Measurements from ENCODE around the gene PCLO. TPM values are rescaled to one million over a fixed set of nuclear protein-coding genes. Genes with fewer than 3 reads are reported as not detected.

Gene PCLO
- polyA plus RNA-seq, 3 donors: not detected

- Mint-ChIP-seq H3K4me3 (no peak overlapping the region), H3K27ac (no peak overlapping the region), H3K9me3 (peaks cover 0 to 3% (median 0%) of the 10 kb centered on the region in 7 donors), H3K36me3 (no peaks in the 10 kb centered on the region), H3K4me1 (no peaks in the 10 kb centered on the region), H3K27me3 (ENCODE audit: low read depth in 3 of 3) (peaks cover 0 to 3% (median 0%) of the 10 kb centered on the region in 3 donors)
- Histone ChIP-seq H3K9me3 (replicated peaks in 1 of 2; ENCODE audit: control insufficient read depth in 1 of 2, insufficient read depth in 1 of 2, low read length in 2 of 2) (no peaks in the 10 kb centered on the region), H3K27ac (ENCODE audit: low read depth in 1 of 2, low read length in 2 of 2) (no peak overlapping the region), H3K4me1 (ENCODE audit: control insufficient read depth in 1 of 2, insufficient read depth in 2 of 2, low read length in 2 of 2) (no peaks in the 10 kb centered on the region), H3K36me3 (replicated peaks in 1 of 2; ENCODE audit: control insufficient read depth in 1 of 2, insufficient read depth in 2 of 2, low read length in 2 of 2) (no peaks in the 10 kb centered on the region), H3K4me2 (replicated peaks; ENCODE audit: extremely low read depth, low read length, poor library complexity, severe bottlenecking) (no peak overlapping the region), H3K79me2 (ENCODE audit: insufficient read depth, low read length) (no peaks in the 10 kb centered on the region), H3K27me3 (ENCODE audit: control insufficient read depth in 2 of 2, insufficient read depth in 2 of 2, low read length in 2 of 2) (no peaks in the 10 kb centered on the region), H3K9ac (ENCODE audit: insufficient read depth, low read length, poor library complexity, severe bottlenecking) (no peak overlapping the region), H3K4me3 (replicated peaks in 1 of 3; ENCODE audit: low read depth in 2 of 3, low read length in 3 of 3) (no peak overlapping the region), H2AFZ (ENCODE audit: insufficient read depth, low read depth, low read length, poor library complexity, severe bottlenecking) (no peak overlapping the region), H4K20me1 (ENCODE audit: insufficient read depth, low read length) (no peaks in the 10 kb centered on the region)
- intact Hi-C loops (cut with micrococcal nuclease): no loop called here
- TF ChIP-seq, protein P1, sequence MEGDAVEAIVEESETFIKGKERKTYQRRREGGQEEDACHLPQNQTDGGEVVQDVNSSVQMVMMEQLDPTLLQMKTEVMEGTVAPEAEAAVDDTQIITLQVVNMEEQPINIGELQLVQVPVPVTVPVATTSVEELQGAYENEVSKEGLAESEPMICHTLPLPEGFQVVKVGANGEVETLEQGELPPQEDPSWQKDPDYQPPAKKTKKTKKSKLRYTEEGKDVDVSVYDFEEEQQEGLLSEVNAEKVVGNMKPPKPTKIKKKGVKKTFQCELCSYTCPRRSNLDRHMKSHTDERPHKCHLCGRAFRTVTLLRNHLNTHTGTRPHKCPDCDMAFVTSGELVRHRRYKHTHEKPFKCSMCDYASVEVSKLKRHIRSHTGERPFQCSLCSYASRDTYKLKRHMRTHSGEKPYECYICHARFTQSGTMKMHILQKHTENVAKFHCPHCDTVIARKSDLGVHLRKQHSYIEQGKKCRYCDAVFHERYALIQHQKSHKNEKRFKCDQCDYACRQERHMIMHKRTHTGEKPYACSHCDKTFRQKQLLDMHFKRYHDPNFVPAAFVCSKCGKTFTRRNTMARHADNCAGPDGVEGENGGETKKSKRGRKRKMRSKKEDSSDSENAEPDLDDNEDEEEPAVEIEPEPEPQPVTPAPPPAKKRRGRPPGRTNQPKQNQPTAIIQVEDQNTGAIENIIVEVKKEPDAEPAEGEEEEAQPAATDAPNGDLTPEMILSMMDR (IDR thresholded peaks at IDR 0.05): no peak
- WGBS (ENCODE audit: insufficient coverage): 84% methylated on average over 4 of the region's 4 CpGs
- DNase-seq: no peak
These were observed 420.5 kb downstream of the PCLO start for GRCh38 chr7:82742163-82742562.

DNA sequence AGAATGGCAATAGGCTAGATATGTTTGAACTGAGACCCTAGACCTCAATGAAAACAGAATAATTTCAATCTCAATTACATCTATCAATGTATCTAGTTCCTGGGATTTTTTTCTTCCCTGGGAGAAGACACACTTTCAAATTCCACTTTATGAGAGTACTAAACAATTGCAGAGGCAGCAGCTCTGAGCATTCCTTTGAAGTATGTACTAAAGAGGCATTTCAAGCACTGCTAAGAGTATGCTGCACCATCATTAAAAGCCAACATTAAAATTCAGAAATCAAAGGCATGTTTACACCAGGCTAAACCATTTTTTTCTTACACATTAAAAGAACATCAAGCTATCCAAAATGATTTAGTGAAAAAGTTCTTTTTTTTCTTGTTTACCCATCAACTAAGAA lies 421.2 kb downstream of the PCLO start:
- no peaks in the 10 kb centered on the region for H3K36me3 ChIP-seq (replicated peaks in 1 of 2; ENCODE audit: control insufficient read depth in 1 of 2, insufficient read depth in 2 of 2, low read length in 2 of 2)
- no peak overlapping the region for H3K9ac ChIP-seq (ENCODE audit: insufficient read depth, low read length, poor library complexity, severe bottlenecking)
- intact Hi-C loops (cut with micrococcal nuclease): no loop called here
- no peaks in the 10 kb centered on the region for H3K9me3 ChIP-seq (replicated peaks in 1 of 2; ENCODE audit: control insufficient read depth in 1 of 2, insufficient read depth in 1 of 2, low read length in 2 of 2)
- H3K9me3 Mint-ChIP-seq: peaks cover 0 to 3% (median 0%) of the 10 kb centered on the region in 7 donors
- no peaks in the 10 kb centered on the region for H3K4me1 Mint-ChIP-seq
- H3K4me3 ChIP-seq (replicated peaks in 1 of 3; ENCODE audit: low read depth in 2 of 3, low read length in 3 of 3): no peak overlapping the region
- no peak overlapping the region for H3K4me3 Mint-ChIP-seq
- H2AFZ ChIP-seq (ENCODE audit: insufficient read depth, low read depth, low read length, poor library complexity, severe bottlenecking): no peak overlapping the region
- H3K27ac Mint-ChIP-seq: no peak overlapping the region
- TF ChIP-seq, protein P1 (IDR thresholded peaks at IDR 0.05): no peak
- no peaks in the 10 kb centered on the region for H3K79me2 ChIP-seq (ENCODE audit: insufficient read depth, low read length)
- no peaks in the 10 kb centered on the region for H3K4me1 ChIP-seq (ENCODE audit: control insufficient read depth in 1 of 2, insufficient read depth in 2 of 2, low read length in 2 of 2)
- no peak overlapping the region for H3K27ac ChIP-seq (ENCODE audit: low read depth in 1 of 2, low read length in 2 of 2)
- no peak overlapping the region for H3K4me2 ChIP-seq (replicated peaks; ENCODE audit: extremely low read depth, low read length, poor library complexity, severe bottlenecking)
- H4K20me1 ChIP-seq (ENCODE audit: insufficient read depth, low read length): no peaks in the 10 kb centered on the region
- no peak for DNase-seq
- no peaks in the 10 kb centered on the region for H3K36me3 Mint-ChIP-seq
- peaks cover 0 to 3% (median 0%) of the 10 kb centered on the region in 3 donors for H3K27me3 Mint-ChIP-seq (ENCODE audit: low read depth in 3 of 3)
- no peaks in the 10 kb centered on the region for H3K27me3 ChIP-seq (ENCODE audit: control insufficient read depth in 2 of 2, insufficient read depth in 2 of 2, low read length in 2 of 2)
